Activated CD4-positive, alpha-beta memory T cell treated with anti-CD3 and anti-CD28 coated beads for 36 hours (primary cell): ENCODE data around the gene DDX21. TPM values are rescaled to one million over a fixed set of nuclear protein-coding genes. Genes with fewer than 3 reads are reported as not detected.

ENCODE experiments used
- CTCF ChIA-PET: fragments of 350-600 bp; sonication (Branson Sonifier 250); formaldehyde crosslinking; loops from one replicate; lab custom pipeline; 2021; ENCODE audit warnings: antibody characterized with exemption, inconsistent platforms; lab: Charles Lee
- POLR2A ChIA-PET: fragments of 350-600 bp; sonication (Branson Sonifier 250); formaldehyde crosslinking; loops from one replicate; lab custom pipeline; 2021; ENCODE audit warnings: antibody characterized with exemption; lab: Charles Lee
- DNase-seq: peaks from one replicate; pipeline ENCODE4 v3.0.0-alpha.2; 2020
- H3K27ac Mint-ChIP-seq: one replicate; pipeline ENCODE4 v1.8.0; 2021; ENCODE audit warnings: mixed read lengths
- H3K27me3 Mint-ChIP-seq: one replicate; pipeline ENCODE4 v1.8.0; 2021; ENCODE audit warnings: mixed read lengths
- H3K36me3 Mint-ChIP-seq: one replicate; pipeline ENCODE4 v1.8.0; 2021; ENCODE audit warnings: mixed read lengths
- H3K4me1 Mint-ChIP-seq: one replicate; pipeline ENCODE4 v1.8.0; 2021; ENCODE audit warnings: low read depth, mixed read lengths
- H3K4me3 Mint-ChIP-seq: one replicate; pipeline ENCODE4 v1.8.0; 2021; ENCODE audit warnings: mild to moderate bottlenecking, mixed read lengths
- H3K9me3 Mint-ChIP-seq: one replicate; pipeline ENCODE4 v1.8.0; 2021; ENCODE audit warnings: mixed read lengths
- intact Hi-C: fragments of 100-400 bp; cut with micrococcal nuclease; formaldehyde crosslinking; loops from one replicate; pipeline ENCODE4 v1.15.1; 2023
- total RNA-seq, 2 experiments: library from RNA; stranded (reverse); gene quantifications; one replicate each; pipeline ENCODE4 v1.2.3, GENCODE V29; 2021

Gene DDX21
- total RNA-seq, 2 experiments from 2014 or later = 156 to 158 TPM

- H3K4me1 Mint-ChIP-seq = peaks cover 14% of the 10 kb centered on the region
- no peak overlapping the region for H3K27ac Mint-ChIP-seq
- ChIA-PET CTCF (interaction anchor here (0.5 to 1.1 kb wide), 2 partner anchors 13 to 83 kb away, joined by 3 read pairs; no protein-coding TSS in a partner anchor), POLR2A (interaction anchor here (0.8 to 1.0 kb wide), 2 partner anchors 52 to 78 kb away, joined by 3 to 4 read pairs; no protein-coding TSS in a partner anchor)
- no peak for DNase-seq
- intact Hi-C loops = no loop called here
- H3K36me3 Mint-ChIP-seq = peaks cover 21% of the 10 kb centered on the region
- H3K4me3 Mint-ChIP-seq = no peak overlapping the region
- H3K27me3 Mint-ChIP-seq = no peaks in the 10 kb centered on the region
- no peaks in the 10 kb centered on the region for H3K9me3 Mint-ChIP-seq
These were observed 58.2 kb downstream of the DDX21 start for GRCh38 chr10:69014171-69014570.

DNA sequence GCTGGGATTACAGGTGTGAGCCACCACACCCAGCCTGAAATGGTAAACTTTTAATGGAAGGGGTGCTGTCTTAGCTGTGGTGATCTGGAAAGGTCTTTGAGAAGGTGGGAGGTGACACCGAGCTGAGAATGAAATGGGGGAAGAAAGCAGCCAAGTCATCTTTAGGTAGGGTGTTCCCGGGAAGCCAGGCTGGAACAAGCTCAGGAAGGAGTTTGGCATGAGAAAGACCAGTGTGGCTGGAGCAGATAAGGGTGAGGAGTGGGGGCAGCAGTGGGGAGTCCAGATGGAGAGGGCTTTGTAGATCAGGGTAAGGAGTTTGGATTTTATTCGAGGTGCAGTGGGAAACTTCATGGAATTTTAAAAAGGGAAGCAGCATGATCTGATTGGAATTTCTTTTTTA lies 62.6 kb downstream of the DDX21 start:
- H3K36me3 Mint-ChIP-seq = peaks cover 9% of the 10 kb centered on the region
- H3K27ac Mint-ChIP-seq = no peak overlapping the region
- DNase-seq = no peak
- no peaks in the 10 kb centered on the region for H3K27me3 Mint-ChIP-seq
- H3K9me3 Mint-ChIP-seq = no peaks in the 10 kb centered on the region
- intact Hi-C loops = no loop called here
- POLR2A ChIA-PET = no interaction called here
- peaks cover 2% of the 10 kb centered on the region for H3K4me1 Mint-ChIP-seq
- CTCF ChIA-PET = no interaction called here
- H3K4me3 Mint-ChIP-seq = no peak overlapping the region

- intact Hi-C loops = no loop called here
- Mint-ChIP-seq H3K9me3 (no peaks in the 10 kb centered on the region), H3K27me3 (no peaks in the 10 kb centered on the region), H3K4me1 (peaks cover 7% of the 10 kb centered on the region), H3K36me3 (peaks cover 3% of the 10 kb centered on the region), H3K27ac (no peak overlapping the region), H3K4me3 (no peak overlapping the region)
- no peak for DNase-seq
- CTCF ChIA-PET = interaction anchor here (0.7 kb wide), 1 partner anchor 18 kb away, joined by 3 read pairs; no protein-coding TSS in a partner anchor
- POLR2A ChIA-PET = no interaction called here
These were observed 66.6 kb downstream of the DDX21 start for GRCh38 chr10:69022611-69023010.

DNA sequence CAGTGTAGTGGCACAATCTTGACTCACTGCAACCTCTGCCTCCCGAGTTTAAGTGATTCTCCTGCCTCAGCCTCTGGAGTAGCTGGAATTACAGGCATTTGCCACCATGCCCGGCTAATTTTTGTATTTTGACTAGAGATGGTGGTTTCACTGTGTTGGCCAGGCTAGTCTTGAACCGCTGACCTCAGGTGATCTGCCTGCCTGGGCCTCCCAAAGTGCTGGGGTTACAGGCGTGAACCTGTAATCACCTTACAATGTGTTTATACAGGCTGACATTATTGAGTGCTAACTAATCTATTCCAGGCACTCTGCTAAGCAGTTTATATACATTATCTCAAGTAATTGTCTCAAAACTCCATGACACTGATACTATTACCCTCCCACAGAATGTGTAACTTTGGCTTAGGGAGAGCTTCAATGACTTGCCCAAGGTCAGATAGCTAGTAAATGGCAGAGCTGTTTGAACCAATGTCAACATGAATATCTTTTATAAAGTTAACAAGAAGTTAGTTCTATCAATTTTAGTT lies 69.5 kb downstream of the DDX21 start:
- Mint-ChIP-seq H3K36me3 (no peaks in the 10 kb centered on the region), H3K4me1 (peaks cover 15% of the 10 kb centered on the region), H3K9me3 (no peaks in the 10 kb centered on the region), H3K27me3 (no peaks in the 10 kb centered on the region), H3K27ac (no peak overlapping the region), H3K4me3 (no peak overlapping the region)
- intact Hi-C loops = no loop called here
- no peak for DNase-seq
- ChIA-PET CTCF (interaction anchor here (0.8 kb wide), 1 partner anchor 21 kb away, joined by 5 read pairs; no protein-coding TSS in a partner anchor), POLR2A (interaction anchor here (1.8 kb wide), 1 partner anchor 65 kb away, joined by 4 read pairs; no protein-coding TSS in a partner anchor)

DNA sequence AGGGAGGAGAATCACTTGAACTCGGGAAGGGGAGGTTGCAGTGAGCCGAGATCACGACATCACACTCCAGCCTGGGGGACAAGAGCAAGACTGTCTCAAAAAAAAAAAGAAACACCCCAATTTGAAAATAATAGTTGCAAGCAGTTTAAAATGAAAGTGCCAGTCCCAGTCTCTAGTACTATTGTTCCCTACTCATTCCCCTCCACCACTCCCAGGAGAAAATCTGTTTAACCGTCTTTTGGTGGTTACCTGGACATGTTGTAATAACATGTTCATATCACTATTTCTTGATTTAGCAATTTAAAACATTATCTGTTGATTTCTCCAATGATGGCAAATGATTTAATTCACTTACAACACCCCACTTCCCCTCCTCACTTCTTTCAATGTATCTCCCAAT lies 77.3 kb downstream of the DDX21 start:
- H3K4me1 Mint-ChIP-seq = peaks cover 4% of the 10 kb centered on the region
- no peaks in the 10 kb centered on the region for H3K9me3 Mint-ChIP-seq
- intact Hi-C loops = no loop called here
- POLR2A ChIA-PET = no interaction called here
- DNase-seq = no peak
- no peaks in the 10 kb centered on the region for H3K36me3 Mint-ChIP-seq
- CTCF ChIA-PET = no interaction called here
- H3K27ac Mint-ChIP-seq = no peak overlapping the region
- H3K4me3 Mint-ChIP-seq = no peak overlapping the region
- no peaks in the 10 kb centered on the region for H3K27me3 Mint-ChIP-seq

Other genes with a start within 250 kb of the DDX21 start
- 10 to 100 TPM; 72.7 to 74.4 TPM for gene CCAR1, start 234.9 kb upstream of the DDX21 start, total RNA-seq
- gene STOX1, start 128.6 kb upstream of the DDX21 start, total RNA-seq = under 1 TPM; 0.29 to 0.36 TPM
- 10 to 100 TPM; 68.8 to 71.9 TPM for gene DDX50, start 54.9 kb upstream of the DDX21 start, total RNA-seq
- 10 to 100 TPM; 23.0 to 25.2 TPM for gene KIFBP, start 32.6 kb downstream of the DDX21 start, total RNA-seq
- gene SRGN, start 131.9 kb downstream of the DDX21 start, total RNA-seq = 100 to 1,000 TPM; 949 to 966 TPM
- gene VPS26A, start 168.0 kb downstream of the DDX21 start, total RNA-seq = 10 to 100 TPM; 44.6 to 51.4 TPM
- gene SUPV3L1, start 224.1 kb downstream of the DDX21 start, total RNA-seq = 10 to 100 TPM; 45.0 to 47.6 TPM